Activated T-helper 17 cell treated with anti-CD3 and anti-CD28 coated beads, Interleukin-2, amount 50 U/mL, for 72 hours (primary cell): Measurements from ENCODE around the gene EIF2AK3. TPM values are rescaled to one million over a fixed set of nuclear protein-coding genes. Genes with fewer than 3 reads are reported as not detected.
A peak's percentile ranks its signal among the peaks of the same experiment; 100 is the strongest.

Source experiments
- ATAC-seq: fragments of 150-1000 bp; cut with Tn5 transposase; replicated peaks from 2 replicates; pipeline ENCODE4 v1.10.0; 2021; ENCODE audit warnings: mild to moderate bottlenecking, moderate library complexity
- H3K27ac Mint-ChIP-seq: one replicate; pipeline ENCODE4 v1.8.0; 2022; ENCODE audit warnings: mixed read lengths
- H3K27me3 Mint-ChIP-seq: one replicate; pipeline ENCODE4 v1.8.0; 2022; ENCODE audit warnings: mixed read lengths
- H3K36me3 Mint-ChIP-seq: one replicate; pipeline ENCODE4 v1.8.0; 2022; ENCODE audit warnings: low read depth, mild to moderate bottlenecking, mixed read lengths
- H3K4me1 Mint-ChIP-seq: one replicate; pipeline ENCODE4 v1.8.0; 2022; ENCODE audit warnings: mixed read lengths
- H3K4me3 Mint-ChIP-seq: one replicate; pipeline ENCODE4 v1.8.0; 2022; ENCODE audit warnings: mild to moderate bottlenecking, mixed read lengths
- H3K9me3 Mint-ChIP-seq: one replicate; pipeline ENCODE4 v1.8.0; 2022; ENCODE audit warnings: mixed read lengths
- total RNA-seq, 2 donors: library from RNA; stranded (reverse); gene quantifications; one replicate each; pipeline ENCODE4 v1.2.3, GENCODE V29; 2022

EIF2AK3 gene
- total RNA-seq = 10 to 100 TPM; 17.1 to 22.0 TPM

GRCh38 chr2:88627055-88627855 lies at the start of gene EIF2AK3:
EIF2AK3 (minus strand) TSS chr2:88627464; CDS start chr2:88627274, 190 bp downstream.
- Mint-ChIP-seq H3K27me3 (no peaks in the 10 kb centered on the region), H3K27ac (peak within 1 kb of the TSS; percentile 69), H3K4me3 (no peak within 1 kb of the TSS), H3K4me1 (peaks cover 5% of the 10 kb centered on the region), H3K36me3 (peaks cover 5% of the 10 kb centered on the region), H3K9me3 (no peaks in the 10 kb centered on the region)
- peak; percentile 88 for ATAC-seq

GRCh38 chr2:88673363-88673762 lies 46.1 kb upstream of the EIF2AK3 start:
- H3K27me3 Mint-ChIP-seq = no peaks in the 10 kb centered on the region
- H3K4me3 Mint-ChIP-seq = no peak overlapping the region
- peak overlapping the region; percentile 47 for H3K27ac Mint-ChIP-seq
- no peaks in the 10 kb centered on the region for H3K36me3 Mint-ChIP-seq
- ATAC-seq = no peak
- no peaks in the 10 kb centered on the region for H3K4me1 Mint-ChIP-seq
- no peaks in the 10 kb centered on the region for H3K9me3 Mint-ChIP-seq

- H3K4me1 Mint-ChIP-seq = no peaks in the 10 kb centered on the region
- H3K4me3 Mint-ChIP-seq = no peak overlapping the region
- no peak overlapping the region for H3K27ac Mint-ChIP-seq
- ATAC-seq = peak; percentile 58
- H3K36me3 Mint-ChIP-seq = no peaks in the 10 kb centered on the region
- H3K9me3 Mint-ChIP-seq = no peaks in the 10 kb centered on the region
- no peaks in the 10 kb centered on the region for H3K27me3 Mint-ChIP-seq
Observed at GRCh38 chr2:88671786-88672427, 44.6 kb upstream of the EIF2AK3 start.

GRCh38 chr2:88669482-88670214 lies 42.4 kb upstream of the EIF2AK3 start:
- no peaks in the 10 kb centered on the region for H3K9me3 Mint-ChIP-seq
- H3K27ac Mint-ChIP-seq = no peak overlapping the region
- H3K27me3 Mint-ChIP-seq = no peaks in the 10 kb centered on the region
- no peaks in the 10 kb centered on the region for H3K4me1 Mint-ChIP-seq
- H3K36me3 Mint-ChIP-seq = no peaks in the 10 kb centered on the region
- H3K4me3 Mint-ChIP-seq = no peak overlapping the region
- peak; percentile 68 for ATAC-seq

GRCh38 chr2:88668862-88669261 lies 41.6 kb upstream of the EIF2AK3 start:
- Mint-ChIP-seq H3K4me3 (no peak overlapping the region), H3K36me3 (no peaks in the 10 kb centered on the region), H3K27me3 (no peaks in the 10 kb centered on the region), H3K4me1 (no peaks in the 10 kb centered on the region), H3K9me3 (no peaks in the 10 kb centered on the region), H3K27ac (no peak overlapping the region)
- ATAC-seq = no peak

- Mint-ChIP-seq H3K27me3 (no peaks in the 10 kb centered on the region), H3K36me3 (no peaks in the 10 kb centered on the region), H3K4me1 (no peaks in the 10 kb centered on the region), H3K27ac (peak overlapping the region; percentile 57), H3K4me3 (no peak overlapping the region), H3K9me3 (no peaks in the 10 kb centered on the region)
- no peak for ATAC-seq
Observed at GRCh38 chr2:88667219-88667618, 40.0 kb upstream of the EIF2AK3 start.

GRCh38 chr2:88666576-88666975 lies 39.3 kb upstream of the EIF2AK3 start:
- no peak for ATAC-seq
- Mint-ChIP-seq H3K27ac (no peak overlapping the region), H3K4me3 (no peak overlapping the region), H3K4me1 (no peaks in the 10 kb centered on the region), H3K36me3 (no peaks in the 10 kb centered on the region), H3K27me3 (no peaks in the 10 kb centered on the region), H3K9me3 (no peaks in the 10 kb centered on the region)

GRCh38 chr2:88660622-88661021 lies 33.4 kb upstream of the EIF2AK3 start:
- H3K4me3 Mint-ChIP-seq = no peak overlapping the region
- ATAC-seq = no peak
- H3K27ac Mint-ChIP-seq = no peak overlapping the region
- H3K36me3 Mint-ChIP-seq = no peaks in the 10 kb centered on the region
- H3K27me3 Mint-ChIP-seq = no peaks in the 10 kb centered on the region
- no peaks in the 10 kb centered on the region for H3K4me1 Mint-ChIP-seq
- no peaks in the 10 kb centered on the region for H3K9me3 Mint-ChIP-seq

GRCh38 chr2:88659538-88659915 lies 32.3 kb upstream of the EIF2AK3 start:
- H3K36me3 Mint-ChIP-seq = no peaks in the 10 kb centered on the region
- H3K27me3 Mint-ChIP-seq = no peaks in the 10 kb centered on the region
- H3K9me3 Mint-ChIP-seq = no peaks in the 10 kb centered on the region
- no peak for ATAC-seq
- H3K27ac Mint-ChIP-seq = no peak overlapping the region
- no peaks in the 10 kb centered on the region for H3K4me1 Mint-ChIP-seq
- no peak overlapping the region for H3K4me3 Mint-ChIP-seq

GRCh38 chr2:88658881-88659537 lies 31.7 kb upstream of the EIF2AK3 start:
- H3K36me3 Mint-ChIP-seq = no peaks in the 10 kb centered on the region
- H3K27me3 Mint-ChIP-seq = no peaks in the 10 kb centered on the region
- no peaks in the 10 kb centered on the region for H3K9me3 Mint-ChIP-seq
- H3K4me3 Mint-ChIP-seq = no peak overlapping the region
- ATAC-seq = no peak
- H3K4me1 Mint-ChIP-seq = no peaks in the 10 kb centered on the region
- H3K27ac Mint-ChIP-seq = no peak overlapping the region

- Mint-ChIP-seq H3K27ac (no peak overlapping the region), H3K4me3 (no peak overlapping the region), H3K36me3 (no peaks in the 10 kb centered on the region), H3K9me3 (no peaks in the 10 kb centered on the region), H3K27me3 (no peaks in the 10 kb centered on the region), H3K4me1 (no peaks in the 10 kb centered on the region)
- ATAC-seq = no peak
Observed at GRCh38 chr2:88658326-88658725, 31.1 kb upstream of the EIF2AK3 start.

GRCh38 chr2:88657131-88657530 lies 29.9 kb upstream of the EIF2AK3 start:
- H3K4me3 Mint-ChIP-seq = no peak overlapping the region

GRCh38 chr2:88656690-88657089 lies 29.4 kb upstream of the EIF2AK3 start:
- Mint-ChIP-seq H3K9me3 (no peaks in the 10 kb centered on the region), H3K27me3 (no peaks in the 10 kb centered on the region), H3K4me3 (no peak overlapping the region), H3K4me1 (no peaks in the 10 kb centered on the region), H3K27ac (no peak overlapping the region), H3K36me3 (no peaks in the 10 kb centered on the region)
- ATAC-seq = no peak

More at GRCh38 chr2:88657131-88657530, 29.9 kb upstream of the EIF2AK3 start:
- Mint-ChIP-seq H3K4me1 (no peaks in the 10 kb centered on the region), H3K9me3 (no peaks in the 10 kb centered on the region), H3K36me3 (no peaks in the 10 kb centered on the region), H3K27ac (no peak overlapping the region), H3K27me3 (no peaks in the 10 kb centered on the region)
- no peak for ATAC-seq

GRCh38 chr2:88654714-88655113 lies 27.4 kb upstream of the EIF2AK3 start:
- Mint-ChIP-seq H3K4me1 (no peaks in the 10 kb centered on the region), H3K9me3 (no peaks in the 10 kb centered on the region), H3K27me3 (no peaks in the 10 kb centered on the region), H3K36me3 (no peaks in the 10 kb centered on the region), H3K27ac (no peak overlapping the region), H3K4me3 (no peak overlapping the region)
- no peak for ATAC-seq
